Limb (tissue), 2 donors: Measurements from ENCODE around the gene WFIKKN2.

ENCODE experiments used
- DNase-seq, 2 donors: peaks; one replicate each; pipeline ENCODE4 v3.0.0-alpha.2; 2016; ENCODE audit errors: extremely low spot score in 2 of 2

WFIKKN2 gene

GRCh38 chr17:50808413-50808812 lies 27.0 kb upstream of the WFIKKN2 start:
- no peak for DNase-seq

GRCh38 chr17:50808888-50809287 lies 26.5 kb upstream of the WFIKKN2 start:
- no peak for DNase-seq

- DNase-seq, result no peak
These were observed 21.8 kb upstream of the WFIKKN2 start for GRCh38 chr17:50813583-50813982.

- DNase-seq, result no peak
These were observed 20.0 kb upstream of the WFIKKN2 start for GRCh38 chr17:50815400-50815799.

- no peak for DNase-seq
These were observed 19.1 kb upstream of the WFIKKN2 start for GRCh38 chr17:50816271-50816670.

GRCh38 chr17:50816771-50817751 lies 18.3 kb upstream of the WFIKKN2 start:
- no peak for DNase-seq

- no peak for DNase-seq
These were observed 17.5 kb upstream of the WFIKKN2 start for GRCh38 chr17:50817838-50818237.

GRCh38 chr17:50818261-50818660 lies 17.1 kb upstream of the WFIKKN2 start:
- DNase-seq, result no peak

- DNase-seq, result no peak
These were observed 16.3 kb upstream of the WFIKKN2 start for GRCh38 chr17:50818921-50819657.

GRCh38 chr17:50820651-50821050 lies 14.7 kb upstream of the WFIKKN2 start:
- no peak for DNase-seq

GRCh38 chr17:50822550-50822949 lies 12.8 kb upstream of the WFIKKN2 start:
- no peak for DNase-seq

GRCh38 chr17:50824429-50824828 lies 11.0 kb upstream of the WFIKKN2 start:
- DNase-seq, result no peak

- DNase-seq, result no peak
These were observed 10.2 kb upstream of the WFIKKN2 start for GRCh38 chr17:50825188-50825587.

GRCh38 chr17:50828508-50829170 lies 6.7 kb upstream of the WFIKKN2 start:
- DNase-seq, result no peak

- DNase-seq, result no peak
These were observed 6.1 kb upstream of the WFIKKN2 start for GRCh38 chr17:50829332-50829731.

GRCh38 chr17:50830352-50830751 lies 5.0 kb upstream of the WFIKKN2 start:
- peak in 1 of 2 donors; percentile 65 for DNase-seq

- peak; percentile 67 to 84 for DNase-seq
These were observed 4.4 kb upstream of the WFIKKN2 start for GRCh38 chr17:50830994-50831393.

GRCh38 chr17:50831471-50831928 lies 3.9 kb upstream of the WFIKKN2 start:
- peak; percentile 73 to 86 for DNase-seq

GRCh38 chr17:50832267-50832863 lies 3.0 kb upstream of the WFIKKN2 start:
- no peak for DNase-seq

GRCh38 chr17:50832864-50833381 lies 2.5 kb upstream of the WFIKKN2 start:
- DNase-seq, result peak in 1 of 2 donors; percentile 50
